Kidney (tissue), 14 donors: ENCODE data around the gene RPS3. TPM values are rescaled to one million over a fixed set of nuclear protein-coding genes. Genes with fewer than 3 reads are reported as not detected.

Experiments
- DNase-seq, 5 donors: peaks; one replicate each; pipeline ENCODE4 v3.0.0-alpha.2; 2013 to 2020
- FAIRE-seq: peaks from 2 replicates; lab custom pipeline; 2012; peaks lifted over from hg19 to GRCh38; lab: Jason Lieb, UNC
- H3K27ac ChIP-seq, 2 donors: one replicate each; pipeline ENCODE4 v1.7.0; 2013; ENCODE audit warnings: low read depth in 2 of 2, low read length in 2 of 2, inconsistent platforms in 1 of 2
- H3K27me3 ChIP-seq: one replicate; pipeline ENCODE4 v1.7.1; 2013; ENCODE audit warnings: low read length, inconsistent platforms; ENCODE audit not compliant: control insufficient read depth, insufficient read depth
- H3K36me3 ChIP-seq, 3 donors: one replicate each; pipeline versions ENCODE4 v1.7.0 to v1.7.1; 2013; ENCODE audit warnings: low read length in 3 of 3, control low read depth in 1 of 3, inconsistent platforms in 1 of 3; ENCODE audit not compliant: insufficient read depth in 3 of 3, control insufficient read depth in 2 of 3
- H3K4me1 ChIP-seq, 3 donors: one replicate each; pipeline versions ENCODE4 v1.7.0 to v1.7.1; 2013; ENCODE audit warnings: low read length in 3 of 3, inconsistent platforms in 1 of 3, low read depth in 1 of 3; ENCODE audit not compliant: control insufficient read depth in 2 of 3, insufficient read depth in 2 of 3
- H3K4me3 ChIP-seq, 3 donors: one replicate each; pipeline versions ENCODE4 v1.7.0 to v1.8.1; 2013; ENCODE audit warnings: low read length in 3 of 3, control low read depth in 1 of 3, inconsistent platforms in 1 of 3
- H3K9ac ChIP-seq, 3 donors: one replicate each; pipeline versions ENCODE4 v1.7.0 to v1.7.1; 2013; ENCODE audit warnings: low read length in 3 of 3, control low read depth in 1 of 3, inconsistent platforms in 1 of 3
- H3K9me3 ChIP-seq, 3 donors: one replicate each; pipeline versions ENCODE4 v1.7.0 to v1.7.1; 2013; ENCODE audit warnings: low read length in 3 of 3, control low read depth in 1 of 3, inconsistent platforms in 1 of 3; ENCODE audit not compliant: control insufficient read depth in 2 of 3, insufficient read depth in 1 of 3
- CTCF ChIP-seq: IDR thresholded peaks from 3 replicates; pipeline ENCODE4 v1.5.1; 2012; ENCODE audit warnings: mild to moderate bottlenecking, moderate library complexity, borderline replicate concordance; ENCODE audit not compliant: insufficient read depth; ENCODE audit errors: extremely low read depth
- intact Hi-C: fragments of 100-400 bp; cut with DNase I; formaldehyde crosslinking; loops from one replicate; pipeline ENCODE4 v1.11.1; 2022
- polyA plus RNA-seq: library from polyadenylated mRNA; stranded (reverse); fragments of 350-450 nt; fragmentation: Illumina TruSeq; extraction: RNeasy Lipid Tissue Mini Kit (QIAGEN cat#74804); gene quantifications from one replicate; pipeline ENCODE4 v1.2.3, GENCODE V29; 2014; ENCODE audit warnings: low read depth, low replicate concordance; ENCODE audit not compliant: insufficient read depth
- total RNA-seq: library from RNA; stranded (reverse); fragmentation: NEBNext Ultra II Directional; extraction: Animal tissue kit (Norgen Biotek cat#: 25700); gene quantifications from one replicate; pipeline ENCODE4 v1.2.1, GENCODE V29; 2021
- donor health status: control.
- donor health status: control.
- donor health status: control.
- donor health status: control.
- donor health status: control.
- donor health status: DM: yes; HTN: yes; CAD: no.
- donor health status: Normal renal cell carcinoma (clear cell type).

Gene RPS3
- total and polyA plus RNA-seq, 2 donors from 2014 or later: 1,510 to 1,724 TPM

- no peak for DNase-seq
- no peak overlapping the region for H3K27ac ChIP-seq
- H3K4me1 ChIP-seq: peaks cover 0 to 6% (median 0%) of the 10 kb centered on the region in 3 donors
These were observed 26.1 kb downstream of the RPS3 start for GRCh38 chr11:75425422-75425821.

GRCh38 chr11:75426720-75427086 is 27.4 kb downstream of the RPS3 start:
- Histone ChIP-seq H3K9me3 (no peaks in the 10 kb centered on the region), H3K4me3 (no peak overlapping the region), H3K4me1 (peaks cover 0 to 10% (median 0%) of the 10 kb centered on the region in 3 donors), H3K27ac (no peak overlapping the region), H3K36me3 (peaks cover 0 to 2% (median 0%) of the 10 kb centered on the region in 3 donors), H3K27me3 (peaks cover 17% of the 10 kb centered on the region), H3K9ac (no peak overlapping the region)
- no peak for DNase-seq
- no peak for FAIRE-seq
- no peak for TF ChIP-seq CTCF
- intact Hi-C loops: no loop called here

More at GRCh38 chr11:75425422-75425821, 26.1 kb downstream of the RPS3 start:
- no peak for FAIRE-seq
- Histone ChIP-seq H3K36me3 (peaks cover 0 to 2% (median 0%) of the 10 kb centered on the region in 3 donors), H3K4me3 (no peak overlapping the region), H3K9ac (no peak overlapping the region), H3K9me3 (no peaks in the 10 kb centered on the region), H3K27me3 (peaks cover 10% of the 10 kb centered on the region)
- intact Hi-C loops: no loop called here
- no peak for TF ChIP-seq CTCF

- peaks cover 0 to 2% (median 0%) of the 10 kb centered on the region in 3 donors for H3K36me3 ChIP-seq
- peaks cover 22% of the 10 kb centered on the region for H3K27me3 ChIP-seq
- no peak overlapping the region for H3K9ac ChIP-seq
- H3K4me3 ChIP-seq: no peak overlapping the region
- TF ChIP-seq CTCF: no peak
- H3K9me3 ChIP-seq: no peaks in the 10 kb centered on the region
- no peak for FAIRE-seq
- no peak overlapping the region for H3K27ac ChIP-seq
- H3K4me1 ChIP-seq: peaks cover 0 to 10% (median 0%) of the 10 kb centered on the region in 3 donors
- intact Hi-C loops: no loop called here
- no peak for DNase-seq
These were observed 27.9 kb downstream of the RPS3 start for GRCh38 chr11:75427181-75427580.

GRCh38 chr11:75428281-75428724 is 29.0 kb downstream of the RPS3 start:
- intact Hi-C loops: no loop called here
- no peak overlapping the region for H3K27ac ChIP-seq

More at GRCh38 chr11:75428281-75428724, 29.0 kb downstream of the RPS3 start:
- FAIRE-seq: peak; percentile 85
- peaks cover 29% of the 10 kb centered on the region for H3K27me3 ChIP-seq
- TF ChIP-seq CTCF: no peak
- DNase-seq: peak; percentile 89 to 97 (median 92)
- H3K4me3 ChIP-seq: peak overlapping the region; percentile 46 to 67 (median 55)
- H3K4me1 ChIP-seq: peaks cover 0 to 10% (median 0%) of the 10 kb centered on the region in 3 donors
- no peaks in the 10 kb centered on the region for H3K9me3 ChIP-seq
- no peaks in the 10 kb centered on the region for H3K36me3 ChIP-seq
- H3K9ac ChIP-seq: peak overlapping the region in 1 of 3 donors; percentile 25
